Cardiac muscle cell (in vitro differentiated cells and primary cell): Measurements from ENCODE around the gene TMEM184A. TPM values are rescaled to one million over a fixed set of nuclear protein-coding genes. Genes with fewer than 3 reads are reported as not detected.
A peak's percentile ranks its signal among the peaks of the same experiment; 100 is the strongest.

Experiments used
- DNase-seq, 2 donors: peaks; one replicate each; pipeline versions ENCODE4 v3.0.0 to v3.0.0-alpha.2; 2010 to 2017; ENCODE audit warnings: low read depth in 1 of 2, low spot score in 1 of 2
- H3K27ac ChIP-seq: fragments of 200-600 bp; sonication (generic); 2 replicates; pipeline ENCODE4 v1.5.1; 2016
- H3K27me3 ChIP-seq: fragments of 200-600 bp; sonication (generic); 2 replicates; pipeline ENCODE4 v1.6.0; 2016; ENCODE audit warnings: control low read depth
- H3K36me3 ChIP-seq: fragments of 200-600 bp; sonication (generic); 2 replicates; pipeline ENCODE4 v1.5.1; 2016; ENCODE audit warnings: control low read depth
- H3K4me1 ChIP-seq: fragments of 200-600 bp; sonication (generic); 2 replicates; pipeline ENCODE4 v1.8.1; 2017; ENCODE audit warnings: low read depth, mild to moderate bottlenecking, mixed run types
- H3K4me3 ChIP-seq: fragments of 200-600 bp; sonication (generic); 2 replicates; pipeline ENCODE4 v1.5.1; 2016; ENCODE audit warnings: mild to moderate bottlenecking
- H3K9me3 ChIP-seq: fragments of 200-600 bp; sonication (generic); 2 replicates; pipeline ENCODE4 v1.5.1; 2017; ENCODE audit warnings: low read depth, mild to moderate bottlenecking, control low read depth
- CTCF ChIP-seq: IDR thresholded peaks from 2 replicates; pipeline ENCODE4 v1.5.1; 2012; ENCODE audit warnings: low read depth, mild to moderate bottlenecking, low read length
- polyA plus RNA-seq: library from polyadenylated mRNA; unstranded; fragments of >200 nt; fragmentation: Nextera tagmentation; extraction: Ambion mirVana; gene quantifications from 2 replicates; pipeline ENCODE4 v1.2.1, GENCODE V29; 2016
- total RNA-seq: library from RNA; depleted of rRNA; stranded (reverse); fragments of >200 nt; gene quantifications from 2 replicates; pipeline ENCODE4 v1.2.3, GENCODE V29; 2016

Gene TMEM184A
- total and polyA plus RNA-seq, 2 experiments from 2014 or later, result 2.1 to 3.0 TPM

- Histone ChIP-seq H3K4me3 (peak overlapping the region; percentile 68), H3K27me3 (no peaks in the 10 kb centered on the region), H3K9me3 (no peaks in the 10 kb centered on the region), H3K36me3 (no peaks in the 10 kb centered on the region), H3K4me1 (no peaks in the 10 kb centered on the region), H3K27ac (no peak overlapping the region)
- peak in 1 of 2 donors; percentile 27 for DNase-seq
- no peak for TF ChIP-seq CTCF
These were observed 13.0 kb upstream of the TMEM184A start for GRCh38 chr7:1569016-1569415.

GRCh38 chr7:1567896-1568510 is 12.0 kb upstream of the TMEM184A start:
- TF ChIP-seq CTCF, result no peak
- Histone ChIP-seq H3K36me3 (no peaks in the 10 kb centered on the region), H3K4me1 (no peaks in the 10 kb centered on the region), H3K9me3 (no peaks in the 10 kb centered on the region), H3K27ac (no peak overlapping the region), H3K4me3 (no peak overlapping the region), H3K27me3 (no peaks in the 10 kb centered on the region)
- no peak for DNase-seq

GRCh38 chr7:1567049-1567771 is 11.2 kb upstream of the TMEM184A start:
- no peak overlapping the region for H3K27ac ChIP-seq

GRCh38 chr7:1566687-1567048 is 10.7 kb upstream of the TMEM184A start:
- Histone ChIP-seq H3K4me1 (peaks cover 7% of the 10 kb centered on the region), H3K9me3 (no peaks in the 10 kb centered on the region), H3K4me3 (no peak overlapping the region), H3K27me3 (no peaks in the 10 kb centered on the region), H3K27ac (no peak overlapping the region), H3K36me3 (no peaks in the 10 kb centered on the region)
- no peak for DNase-seq
- no peak for TF ChIP-seq CTCF

More at GRCh38 chr7:1567049-1567771, 11.2 kb upstream of the TMEM184A start:
- no peaks in the 10 kb centered on the region for H3K9me3 ChIP-seq
- H3K4me3 ChIP-seq, result no peak overlapping the region
- no peak for DNase-seq
- no peak for TF ChIP-seq CTCF
- no peaks in the 10 kb centered on the region for H3K36me3 ChIP-seq
- no peaks in the 10 kb centered on the region for H3K27me3 ChIP-seq
- H3K4me1 ChIP-seq, result peaks cover 2% of the 10 kb centered on the region

- no peak overlapping the region for H3K4me3 ChIP-seq
- no peaks in the 10 kb centered on the region for H3K36me3 ChIP-seq
- no peaks in the 10 kb centered on the region for H3K9me3 ChIP-seq
- no peak for TF ChIP-seq CTCF
- peaks cover 7% of the 10 kb centered on the region for H3K4me1 ChIP-seq
- no peak overlapping the region for H3K27ac ChIP-seq
- no peaks in the 10 kb centered on the region for H3K27me3 ChIP-seq
- no peak for DNase-seq
These were observed 8.6 kb upstream of the TMEM184A start for GRCh38 chr7:1564603-1565022.
